Right hindlimb (tissue), 1 donor: ENCODE data around the gene PGP.

Experiments
- DNase-seq: peaks from one replicate; pipeline ENCODE4 v3.0.0-alpha.2; 2018

The PGP gene

DNA sequence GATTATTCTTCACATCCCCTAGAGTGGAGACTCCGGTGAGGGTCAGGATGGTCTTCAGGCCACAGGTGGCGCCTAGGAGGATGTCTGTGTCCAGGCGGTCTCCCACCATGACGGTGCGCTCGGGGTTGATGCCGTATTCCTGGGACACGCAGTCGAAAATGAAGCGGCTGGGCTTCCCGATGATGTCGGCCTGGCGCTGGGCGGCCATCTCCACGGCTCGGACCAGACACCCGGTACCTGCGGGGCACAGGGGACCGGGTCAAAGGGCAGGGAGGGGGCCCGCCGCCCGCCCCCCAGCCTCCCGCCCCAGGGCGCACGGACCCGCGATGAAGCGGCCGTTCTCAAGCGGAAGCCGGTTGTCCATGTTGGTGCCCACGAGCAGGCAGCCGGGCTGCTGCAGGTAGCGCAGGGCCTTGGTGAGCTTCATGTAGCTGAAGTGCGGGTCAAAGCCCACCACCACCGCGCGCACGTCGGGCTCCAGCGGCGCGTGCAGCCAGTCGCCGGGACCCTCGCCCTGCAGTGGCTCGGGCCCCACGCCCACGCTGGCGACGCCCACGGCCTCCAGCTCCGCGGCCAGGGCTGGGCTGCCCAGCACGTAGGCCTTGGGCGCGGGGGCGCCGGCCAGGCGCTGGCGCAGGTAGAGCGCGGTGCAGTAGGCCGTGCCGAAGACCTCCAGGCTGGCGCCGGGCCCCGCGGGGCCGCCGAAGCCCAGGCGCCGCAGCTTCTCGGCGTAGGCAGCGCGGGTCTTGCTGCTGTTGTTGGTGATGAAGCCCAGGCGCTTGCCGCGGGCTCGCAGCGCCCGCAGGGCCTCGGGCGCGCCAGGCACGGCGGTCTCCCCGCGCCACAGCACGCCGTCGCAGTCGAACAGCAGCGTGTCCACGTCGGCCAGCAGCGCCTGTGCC lies 572 bp downstream of the PGP start:
- peak; percentile 28 for DNase-seq

DNA sequence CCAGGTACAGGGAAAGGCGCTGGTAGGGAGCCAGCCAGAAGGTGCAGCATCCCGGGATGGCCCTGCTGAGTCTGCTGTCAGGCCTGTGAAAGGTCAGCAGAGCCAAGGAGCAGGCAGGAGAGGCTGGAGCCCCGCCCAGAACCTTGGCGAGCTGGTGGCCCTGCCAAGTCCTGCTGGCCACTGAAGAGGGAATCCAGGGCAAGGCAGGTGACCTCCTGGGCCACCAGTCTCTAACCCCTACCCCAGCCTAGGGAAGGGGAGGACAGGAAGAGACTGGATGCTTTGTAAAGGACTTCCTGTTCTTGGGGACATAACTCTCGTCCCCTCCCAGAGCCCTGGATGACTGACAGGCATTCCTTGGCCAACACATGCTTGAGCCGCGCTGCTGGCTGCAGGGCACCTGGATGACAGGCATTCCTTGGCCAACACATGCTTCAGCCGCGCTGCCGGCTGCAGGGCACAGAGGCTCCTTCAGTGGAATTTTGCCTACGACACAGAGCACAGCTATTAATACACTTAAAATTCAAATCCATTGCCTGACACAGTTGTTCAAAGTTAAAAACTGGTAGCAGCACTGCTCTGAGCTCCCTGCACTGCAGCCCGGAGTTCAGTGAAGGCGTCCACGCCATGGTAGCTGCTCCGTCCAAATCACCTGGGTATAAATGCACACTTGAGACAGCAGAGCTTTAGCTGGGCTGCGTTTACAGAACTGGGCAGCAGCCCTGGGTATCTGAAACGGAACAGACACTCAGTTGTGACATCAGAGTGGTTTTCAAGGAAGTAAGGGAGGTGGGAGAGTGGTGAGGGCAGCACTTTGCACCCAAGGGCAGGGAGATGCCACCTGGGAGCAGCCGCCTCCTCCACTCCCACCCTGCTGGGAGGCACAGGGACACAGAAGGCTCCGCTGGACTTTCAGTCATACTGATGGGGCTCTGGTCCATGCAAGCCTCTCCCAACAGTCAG lies 2.0 kb downstream of the PGP start:
- DNase-seq = peak; percentile 52

- DNase-seq = peak; percentile 17
These were observed 2.7 kb downstream of the PGP start for GRCh38 chr16:2211923-2212347.

GRCh38 chr16:2210386-2211365 lies 4.0 kb downstream of the PGP start, which contains the start of gene BRICD5:
BRICD5 (minus strand) TSS chr16:2210863; CDS start chr16:2210833, 30 bp downstream.
- peak; percentile 28 for DNase-seq

GRCh38 chr16:2210009-2210332 lies 4.7 kb downstream of the PGP start:
- DNase-seq = no peak

GRCh38 chr16:2209258-2210008 lies 5.2 kb downstream of the PGP start:
- DNase-seq = peak; percentile 20

DNA sequence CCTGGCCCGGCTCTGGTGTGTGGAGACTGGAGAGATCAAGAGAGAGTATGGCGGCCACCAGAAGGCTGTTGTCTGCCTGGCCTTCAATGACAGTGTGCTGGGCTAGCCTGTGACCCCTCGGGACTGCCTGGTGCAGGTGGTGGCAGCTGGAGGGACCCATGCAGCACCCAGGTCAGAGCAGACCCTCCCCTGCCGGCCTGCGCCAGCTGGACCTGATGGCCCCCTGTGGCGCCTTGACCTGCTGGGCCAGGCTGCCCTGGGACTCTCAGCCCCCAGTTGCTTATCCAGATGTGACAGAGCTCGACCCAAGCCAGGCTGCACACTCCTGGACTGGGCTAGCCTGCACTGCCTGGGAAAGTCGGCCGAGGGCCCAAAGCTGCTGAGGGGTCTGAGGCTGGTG lies 5.9 kb downstream of the PGP start:
- peak; percentile 20 for DNase-seq

DNA sequence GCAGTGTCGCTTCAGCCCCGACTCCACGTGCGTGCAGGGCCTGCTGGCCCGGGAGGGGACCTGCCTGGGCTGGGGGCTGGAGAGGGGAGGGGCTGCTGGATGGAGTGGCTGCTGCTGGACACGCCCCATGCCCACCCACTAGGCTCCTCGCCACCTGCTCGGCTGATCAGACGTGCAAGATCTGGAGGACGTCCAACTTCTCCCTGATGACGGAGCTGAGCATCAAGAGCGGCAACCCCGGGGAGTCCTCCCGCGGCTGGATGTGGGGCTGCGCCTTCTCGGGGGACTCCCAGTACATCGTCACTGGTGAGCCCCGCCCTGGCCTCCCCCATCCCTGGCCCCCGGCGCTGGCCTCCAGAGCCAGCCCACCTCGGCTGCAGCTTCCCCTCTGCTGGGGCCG lies 6.3 kb downstream of the PGP start:
- peak; percentile 30 for DNase-seq

DNA sequence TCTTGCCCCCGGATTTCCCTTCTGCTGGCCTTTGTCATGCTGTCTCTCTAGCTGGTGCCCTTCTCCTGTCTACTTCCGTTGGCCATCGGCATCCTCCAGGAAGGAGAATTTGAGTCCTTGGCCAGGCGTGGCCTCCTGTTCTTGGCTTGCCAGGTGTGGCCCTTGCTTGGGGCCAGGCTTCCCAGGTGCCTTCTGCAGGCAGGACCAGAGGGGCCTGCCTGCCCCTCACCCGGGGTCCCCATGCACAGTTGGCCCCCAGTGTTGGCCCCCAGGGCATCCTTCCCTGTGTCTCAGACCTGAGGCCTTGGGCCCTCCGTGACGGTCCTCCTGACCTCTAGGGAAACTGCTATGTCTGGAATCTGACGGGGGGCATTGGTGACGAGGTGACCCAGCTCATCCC lies 6.8 kb downstream of the PGP start:
- no peak for DNase-seq

GRCh38 chr16:2206780-2207433 lies 7.7 kb downstream of the PGP start:
- no peak for DNase-seq

GRCh38 chr16:2206420-2206779 lies 8.2 kb downstream of the PGP start:
- peak; percentile 20 for DNase-seq

- no peak for DNase-seq
These were observed 8.7 kb downstream of the PGP start for GRCh38 chr16:2205967-2206313.

DNA sequence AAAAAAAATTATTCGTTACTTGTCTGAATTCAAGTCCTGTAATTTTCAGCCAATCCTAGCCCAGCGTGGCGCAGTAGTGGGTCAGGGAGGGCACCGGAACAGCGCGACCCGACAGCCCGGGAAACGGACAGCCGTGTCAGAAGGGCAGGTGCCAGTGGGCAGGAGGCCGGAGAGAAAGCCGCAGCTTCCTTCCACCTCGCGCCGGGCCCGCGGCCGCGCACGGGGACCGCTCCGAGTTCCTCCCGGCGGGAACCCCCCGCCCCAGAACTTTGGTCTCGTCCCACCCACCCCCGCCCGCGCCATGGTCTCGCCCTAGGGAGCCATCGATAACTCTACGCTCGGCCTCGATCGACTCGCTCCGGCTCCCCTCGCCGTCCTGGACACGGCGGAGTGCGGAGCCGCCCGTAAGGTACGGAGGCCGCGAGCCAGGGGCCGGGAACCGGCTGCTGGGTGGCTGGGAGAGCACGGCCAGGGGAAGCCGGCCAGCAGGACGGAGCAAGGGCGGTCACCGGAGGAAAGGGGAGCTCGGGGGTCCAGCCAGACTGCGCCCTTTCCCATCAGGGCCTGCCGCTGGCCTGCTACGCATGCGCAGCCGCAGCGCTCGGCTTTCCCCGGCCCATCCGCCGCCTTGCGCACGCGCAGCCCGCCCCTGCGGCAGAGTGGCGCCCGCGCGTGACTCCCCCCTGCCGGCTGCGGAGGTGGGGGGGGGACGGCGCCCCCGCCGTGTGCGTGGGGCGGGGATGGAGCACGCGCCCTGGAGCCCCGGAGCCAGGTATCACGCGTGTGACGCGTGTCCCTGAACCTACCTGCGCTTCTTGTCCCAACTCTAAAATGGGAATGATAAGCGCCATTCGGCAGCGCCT lies 9.3 kb downstream of the PGP start, which contains the start of gene MLST8:
Gene MLST8 (plus strand): TSS at position 351 of the 863 bp plus-strand sequence. CDS start 632 bp downstream, outside the sequence.
- peak; percentile 91 for DNase-seq

DNA sequence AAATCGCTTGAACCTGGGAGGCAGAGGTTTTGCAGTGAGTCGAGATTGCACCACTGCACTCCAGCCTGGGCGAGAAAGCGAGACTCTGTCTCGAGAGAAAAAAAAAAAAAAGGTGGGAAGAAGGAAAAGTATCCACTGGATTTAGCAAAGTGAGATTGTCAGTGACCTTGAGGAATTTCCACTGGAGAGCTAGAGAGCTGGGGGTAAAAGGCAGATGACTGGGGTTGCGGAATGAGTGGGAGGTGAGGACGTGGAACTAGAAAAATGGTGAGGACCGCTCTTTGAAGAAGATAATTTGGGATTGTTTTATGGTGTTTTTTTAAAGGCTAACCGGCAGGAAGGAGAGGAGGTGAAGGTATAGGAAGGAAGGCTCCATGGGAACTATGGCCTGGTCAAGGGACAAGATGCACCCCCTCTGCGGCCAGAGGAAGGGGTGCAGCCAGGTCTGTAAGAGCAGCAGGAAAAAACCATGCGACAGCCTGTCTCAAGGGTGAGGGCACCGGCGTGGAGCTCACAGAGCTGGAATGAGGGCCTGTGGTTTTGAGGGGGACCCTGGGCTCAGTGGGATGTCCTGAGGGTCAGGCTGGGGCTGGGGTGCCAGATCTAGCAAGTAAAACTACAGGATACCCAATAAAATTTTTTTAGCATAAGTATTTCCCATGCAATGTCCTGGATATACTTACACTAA lies 10.1 kb downstream of the PGP start:
- no peak for DNase-seq

GRCh38 chr16:2203119-2203688 lies 11.4 kb downstream of the PGP start:
- DNase-seq = peak; percentile 19

DNA sequence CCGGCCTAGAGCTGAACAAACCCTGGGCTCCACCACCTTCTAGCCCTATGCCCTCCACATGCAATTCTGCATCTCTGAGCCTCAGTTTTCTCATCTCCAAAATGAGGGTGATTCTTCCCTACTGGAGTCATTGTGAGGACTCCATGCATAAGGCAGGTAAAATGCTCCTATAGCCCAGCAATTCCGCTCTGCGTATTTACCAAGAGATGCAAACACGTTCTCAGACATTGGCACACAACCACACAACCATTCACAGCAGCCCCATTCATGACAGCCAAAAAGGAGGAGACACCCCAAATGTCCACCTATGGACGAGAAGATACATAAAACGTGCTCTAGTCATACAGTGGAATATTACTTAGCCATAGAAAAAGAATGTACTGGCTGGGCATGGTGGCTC lies 14.3 kb downstream of the PGP start:
- no peak for DNase-seq

- DNase-seq = no peak
These were observed 15.0 kb downstream of the PGP start for GRCh38 chr16:2199621-2200139.

DNA sequence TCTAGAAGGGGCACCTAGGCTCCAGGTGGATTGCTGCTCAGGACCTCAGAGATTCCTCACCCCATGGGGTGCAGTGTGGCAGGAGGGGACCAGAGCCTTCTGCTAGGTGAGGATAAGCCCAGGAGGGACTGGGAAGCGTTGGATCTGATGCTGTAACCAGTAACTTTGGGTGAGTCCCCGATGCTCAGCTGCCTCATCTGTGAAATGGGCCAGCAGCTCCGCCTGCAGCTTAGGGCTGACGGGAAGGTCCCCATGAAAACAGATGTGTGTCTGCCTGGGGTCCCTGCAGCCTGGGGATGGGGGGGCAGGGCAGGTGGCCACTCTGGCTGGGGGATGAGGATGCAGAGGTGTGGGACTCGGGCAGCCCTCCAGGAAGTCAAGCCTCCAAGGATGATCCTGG lies 15.5 kb downstream of the PGP start:
- DNase-seq = peak; percentile 34

DNA sequence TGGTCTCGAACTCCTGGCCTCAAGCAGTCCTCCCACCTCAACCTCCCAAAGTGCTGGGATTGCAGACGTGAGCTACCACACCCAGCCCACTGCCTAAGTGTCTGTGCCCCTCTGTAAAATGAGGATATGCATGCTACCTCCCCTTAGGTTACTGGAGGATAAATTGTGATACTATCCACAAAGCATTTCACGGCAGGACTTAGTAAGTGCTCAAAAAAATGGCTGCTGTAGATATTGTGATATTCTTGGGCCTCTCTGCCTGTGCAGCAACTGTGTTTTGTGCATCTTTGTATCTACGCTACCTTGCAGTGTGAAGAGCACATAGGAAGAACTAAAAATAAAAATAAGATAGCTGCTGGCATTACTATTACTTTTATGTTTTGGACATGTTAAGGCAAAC lies 16.4 kb downstream of the PGP start:
- DNase-seq = no peak
